DOHH2 (cell line): Measurements from ENCODE around the gene STOM.

ENCODE experiments used
- EZH2phosphoT487 ChIP-seq: fragments of 200-600 bp; sonication (generic); IDR thresholded peaks from 2 replicates; pipeline ENCODE4 v1.6.1; 2017; ENCODE audit warnings: borderline replicate concordance, mild to moderate bottlenecking, antibody characterized with exemption, low read length, moderate library complexity, mixed read lengths
- TF ChIP-seq, protein P1 (sequence below): fragments of 200-600 bp; sonication (generic); IDR thresholded peaks from one replicate; pipeline ENCODE4 v1.5.1; 2014; ENCODE audit warnings: antibody characterized with exemption, mild to moderate bottlenecking, low read depth, low read length; ENCODE audit not compliant: poor library complexity, severe bottlenecking

DNA sequence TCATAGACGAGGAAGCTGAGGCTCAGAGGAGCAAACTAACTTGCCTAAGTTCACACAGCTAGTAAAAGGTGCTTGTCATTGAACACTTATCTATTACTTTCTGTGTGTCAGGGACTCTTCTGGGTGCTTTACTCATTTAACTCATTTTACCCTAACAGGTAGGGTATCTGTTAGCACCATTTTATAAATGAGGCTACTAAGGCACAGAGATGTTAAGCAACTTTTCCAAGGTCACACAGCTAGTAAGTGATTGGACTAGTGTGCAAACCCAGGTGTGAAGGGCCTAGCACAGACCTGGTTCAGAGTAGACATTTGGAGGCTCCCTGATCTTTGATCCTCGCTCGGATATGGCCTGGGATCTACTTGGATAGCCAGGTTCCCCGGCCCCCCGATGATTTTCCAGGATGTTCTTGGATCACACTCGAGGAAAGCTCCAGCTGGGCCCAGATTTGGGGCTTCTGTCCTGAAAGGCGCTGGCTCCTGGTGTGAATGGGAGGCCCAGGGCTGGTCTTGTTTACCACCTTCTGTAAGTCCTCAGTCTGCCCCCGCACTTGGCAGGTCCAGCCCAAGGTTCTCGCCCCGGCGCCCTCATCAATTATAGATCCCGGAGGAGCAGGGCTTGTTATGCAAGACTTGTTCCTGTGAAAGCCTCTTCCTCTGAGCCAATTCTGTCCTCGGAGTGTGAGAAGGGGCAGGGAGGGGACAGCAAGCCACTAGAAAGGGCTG lies 64.6 kb downstream of the STOM start:
- TF ChIP-seq, protein P1, sequence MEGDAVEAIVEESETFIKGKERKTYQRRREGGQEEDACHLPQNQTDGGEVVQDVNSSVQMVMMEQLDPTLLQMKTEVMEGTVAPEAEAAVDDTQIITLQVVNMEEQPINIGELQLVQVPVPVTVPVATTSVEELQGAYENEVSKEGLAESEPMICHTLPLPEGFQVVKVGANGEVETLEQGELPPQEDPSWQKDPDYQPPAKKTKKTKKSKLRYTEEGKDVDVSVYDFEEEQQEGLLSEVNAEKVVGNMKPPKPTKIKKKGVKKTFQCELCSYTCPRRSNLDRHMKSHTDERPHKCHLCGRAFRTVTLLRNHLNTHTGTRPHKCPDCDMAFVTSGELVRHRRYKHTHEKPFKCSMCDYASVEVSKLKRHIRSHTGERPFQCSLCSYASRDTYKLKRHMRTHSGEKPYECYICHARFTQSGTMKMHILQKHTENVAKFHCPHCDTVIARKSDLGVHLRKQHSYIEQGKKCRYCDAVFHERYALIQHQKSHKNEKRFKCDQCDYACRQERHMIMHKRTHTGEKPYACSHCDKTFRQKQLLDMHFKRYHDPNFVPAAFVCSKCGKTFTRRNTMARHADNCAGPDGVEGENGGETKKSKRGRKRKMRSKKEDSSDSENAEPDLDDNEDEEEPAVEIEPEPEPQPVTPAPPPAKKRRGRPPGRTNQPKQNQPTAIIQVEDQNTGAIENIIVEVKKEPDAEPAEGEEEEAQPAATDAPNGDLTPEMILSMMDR = no peak
- TF ChIP-seq EZH2phosphoT487 = no peak
